ENCODE results near the gene C6orf120.

DNA sequence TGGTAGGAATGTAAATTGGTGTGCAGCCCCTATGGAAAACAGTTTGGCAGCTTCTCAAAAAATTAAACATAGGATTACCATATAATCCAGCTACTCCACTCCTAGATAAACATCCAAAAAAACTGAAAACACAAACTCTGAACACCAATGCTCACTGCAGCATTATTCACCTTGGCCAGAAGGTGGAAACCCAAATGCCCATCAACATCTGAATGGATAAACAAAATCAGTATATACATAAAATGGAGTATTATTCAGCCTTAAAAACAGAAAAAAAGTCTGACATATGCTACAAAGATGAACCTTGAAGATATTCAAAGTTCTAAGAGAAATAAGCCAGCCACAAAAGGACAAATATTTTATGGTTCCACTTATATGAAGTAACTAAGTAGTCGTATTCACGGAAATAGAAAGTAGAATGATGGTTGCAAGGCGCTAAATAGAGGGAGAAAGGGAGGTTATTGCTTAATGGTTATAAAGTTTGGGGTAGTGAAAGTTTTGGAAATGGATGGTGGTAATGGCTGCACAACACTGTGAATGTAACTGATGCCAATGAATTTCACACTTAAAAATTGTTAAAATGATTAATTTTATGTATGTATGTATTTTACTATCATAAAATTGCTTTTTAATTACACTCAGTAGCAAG, 18.4 kb downstream of the C6orf120 start:
- TF ChIP-seq EZH2 (IDR thresholded peaks at IDR 0.05; ENCODE audit: low read depth), result no peak
- TF ChIP-seq, protein P1, sequence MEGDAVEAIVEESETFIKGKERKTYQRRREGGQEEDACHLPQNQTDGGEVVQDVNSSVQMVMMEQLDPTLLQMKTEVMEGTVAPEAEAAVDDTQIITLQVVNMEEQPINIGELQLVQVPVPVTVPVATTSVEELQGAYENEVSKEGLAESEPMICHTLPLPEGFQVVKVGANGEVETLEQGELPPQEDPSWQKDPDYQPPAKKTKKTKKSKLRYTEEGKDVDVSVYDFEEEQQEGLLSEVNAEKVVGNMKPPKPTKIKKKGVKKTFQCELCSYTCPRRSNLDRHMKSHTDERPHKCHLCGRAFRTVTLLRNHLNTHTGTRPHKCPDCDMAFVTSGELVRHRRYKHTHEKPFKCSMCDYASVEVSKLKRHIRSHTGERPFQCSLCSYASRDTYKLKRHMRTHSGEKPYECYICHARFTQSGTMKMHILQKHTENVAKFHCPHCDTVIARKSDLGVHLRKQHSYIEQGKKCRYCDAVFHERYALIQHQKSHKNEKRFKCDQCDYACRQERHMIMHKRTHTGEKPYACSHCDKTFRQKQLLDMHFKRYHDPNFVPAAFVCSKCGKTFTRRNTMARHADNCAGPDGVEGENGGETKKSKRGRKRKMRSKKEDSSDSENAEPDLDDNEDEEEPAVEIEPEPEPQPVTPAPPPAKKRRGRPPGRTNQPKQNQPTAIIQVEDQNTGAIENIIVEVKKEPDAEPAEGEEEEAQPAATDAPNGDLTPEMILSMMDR (conservative IDR thresholded peaks at IDR 0.05), result peak; percentile 19; the same call in 1 of the 2 replicates

Measured in PC-9 (cell line).